HG03571 (cell line): Measurements from ENCODE around the gene EXOC3L2.
"Not testable (repeated sequence)": the region's sequence is repeated elsewhere in the genome, so short reads cannot be mapped to it uniquely, and the experiment has no call there.

Experiments used
- ATAC-seq: cut with Tn5 transposase; IDR thresholded peaks from one replicate; pipeline ENCODE4 v1.9.1; 2021; ENCODE audit not compliant: unreplicated experiment

The EXOC3L2 gene

DNA sequence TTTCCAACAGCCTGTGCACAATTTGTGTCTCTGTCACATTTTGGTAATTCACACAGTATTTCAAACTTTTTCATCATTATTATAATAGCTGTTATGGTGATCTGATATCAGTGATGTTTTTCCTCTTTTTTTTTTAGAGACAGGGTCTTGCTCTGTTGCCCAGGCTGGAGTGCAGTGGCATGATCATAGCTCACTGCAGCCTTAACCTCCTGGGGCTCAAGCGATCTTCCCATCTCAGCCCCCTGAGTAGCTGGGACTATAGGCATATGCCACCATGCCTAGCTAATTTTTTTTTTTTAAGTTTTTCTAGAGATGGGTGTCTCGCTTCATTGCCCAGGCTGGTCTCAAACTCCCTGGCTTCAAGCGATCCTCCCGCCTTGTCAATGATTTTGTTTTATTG, 11.6 kb upstream of the EXOC3L2 start:
- no peak for ATAC-seq

DNA sequence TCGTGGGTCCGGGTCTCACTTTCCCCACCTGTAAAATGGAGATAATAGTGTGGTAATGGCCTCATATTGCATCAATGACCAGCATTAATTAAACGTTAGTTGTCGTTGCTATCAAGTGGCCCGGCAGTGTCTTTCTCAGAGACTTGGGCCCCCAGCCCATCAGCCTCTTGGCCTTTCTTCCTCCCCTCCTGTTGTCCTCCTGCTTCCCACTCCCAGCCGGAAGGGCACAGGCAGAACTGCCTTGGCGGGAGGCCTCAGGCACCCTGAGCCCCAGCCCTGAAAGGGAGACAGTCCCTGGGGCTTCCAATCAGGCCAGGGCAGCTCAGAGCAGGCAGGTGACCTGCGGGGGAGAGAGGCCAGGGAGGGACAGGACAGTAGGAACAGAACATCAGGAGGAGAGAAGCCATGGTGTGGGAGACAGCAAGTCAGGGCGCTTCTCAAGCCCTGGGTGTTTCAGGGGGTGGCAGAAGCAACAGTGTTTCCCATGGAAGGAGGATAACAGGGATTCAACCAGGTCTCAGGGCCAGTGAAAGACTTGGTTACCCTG, 10.5 kb upstream of the EXOC3L2 start:
- no peak for ATAC-seq

DNA sequence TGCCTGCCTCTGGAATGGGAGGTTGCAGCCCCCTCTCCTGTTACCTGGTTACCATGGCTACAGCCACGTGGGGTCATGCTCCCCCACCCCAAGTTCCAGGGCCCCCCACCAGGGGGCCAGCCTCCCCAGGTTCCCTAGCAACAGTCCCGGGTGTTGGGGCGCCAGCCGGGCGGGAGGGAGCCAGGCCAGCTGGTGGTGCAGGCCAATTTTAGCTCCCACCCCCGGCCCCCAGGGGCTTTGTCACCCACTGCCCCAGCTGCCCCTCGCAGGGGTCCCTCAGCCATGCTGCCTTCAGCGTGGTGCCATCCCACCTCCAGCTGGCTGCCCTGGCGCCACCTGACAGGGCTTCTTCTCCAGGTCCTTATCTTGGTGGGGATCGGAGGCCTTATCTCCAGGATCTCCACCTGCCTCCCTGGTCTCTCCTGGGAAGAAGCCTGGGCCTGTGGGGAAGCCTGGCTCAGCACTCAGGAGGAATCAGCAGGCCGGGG, 8.9 kb upstream of the EXOC3L2 start:
- no peak for ATAC-seq

DNA sequence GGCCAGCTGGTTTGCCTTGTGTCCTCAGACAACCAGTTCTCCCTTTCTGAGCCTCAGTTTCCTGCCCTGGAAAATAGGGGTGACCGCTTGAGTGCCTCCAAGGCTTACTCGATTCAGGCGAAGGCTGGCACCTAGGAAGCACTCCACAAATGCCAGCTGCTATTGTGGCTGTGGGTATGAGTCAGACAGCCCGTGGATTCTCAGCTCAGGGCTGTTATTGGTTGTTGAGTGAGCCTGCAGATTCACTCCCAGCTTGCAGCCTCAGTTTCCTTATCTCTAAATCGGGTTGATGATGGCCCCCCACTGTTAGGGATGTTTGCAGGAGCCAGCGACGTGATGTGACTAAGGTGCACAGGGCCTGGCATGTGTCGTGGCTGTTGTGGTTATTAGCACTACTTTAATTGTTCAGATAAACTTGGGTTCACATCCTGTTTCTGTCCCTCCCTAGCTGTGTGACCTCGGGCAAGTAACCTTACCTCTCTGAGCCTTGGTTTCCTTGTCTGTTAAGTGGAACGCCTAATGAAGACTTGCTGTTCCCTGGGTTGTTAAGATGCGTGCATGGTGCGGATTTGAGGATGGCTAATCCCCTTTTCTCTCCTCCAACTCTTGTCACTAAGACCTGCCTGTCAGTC, 8.3 kb upstream of the EXOC3L2 start:
- no peak for ATAC-seq

DNA sequence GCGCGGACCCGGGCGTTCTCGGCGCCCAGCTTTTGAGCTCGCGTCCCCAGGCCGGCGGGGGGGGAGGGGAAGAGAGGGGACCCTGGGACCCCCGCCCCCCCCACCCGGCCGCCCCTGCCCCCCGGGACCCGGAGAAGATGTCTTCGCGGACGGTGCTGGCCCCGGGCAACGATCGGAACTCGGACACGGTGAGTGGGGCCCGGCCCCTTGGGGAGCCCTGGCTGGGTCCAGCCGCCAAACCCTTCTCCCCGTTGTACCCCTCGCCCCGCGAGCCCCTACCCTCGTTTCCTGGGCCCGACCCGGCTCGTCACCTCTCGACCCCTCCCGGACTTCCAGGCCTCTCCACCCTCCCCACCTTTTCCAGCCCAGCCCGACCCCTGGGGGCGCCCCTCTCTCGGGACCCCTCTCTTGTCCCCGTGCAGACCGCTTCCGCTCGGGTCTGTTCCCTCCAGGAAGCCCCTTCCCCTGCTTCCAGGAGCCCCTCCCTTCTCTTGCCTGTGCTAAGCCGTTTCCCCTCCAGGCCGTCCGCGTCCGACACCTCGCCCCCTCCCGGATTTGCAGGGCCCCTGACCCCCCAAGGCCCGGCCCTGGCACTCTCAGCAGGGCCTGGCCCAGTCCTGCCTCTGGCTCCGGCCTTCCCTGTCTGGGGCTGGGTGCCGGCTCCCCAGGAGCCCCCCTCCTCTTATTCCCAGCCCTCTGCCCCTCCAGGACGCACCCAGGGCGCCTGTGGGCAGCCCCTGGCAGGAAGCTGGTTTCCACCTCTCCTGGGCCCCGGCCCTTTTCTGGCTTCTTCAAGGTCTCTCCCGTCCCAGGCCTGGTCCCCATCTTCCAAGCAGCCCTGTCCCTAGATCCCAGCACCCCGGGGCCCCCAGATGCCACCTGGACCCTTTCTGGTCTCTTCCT, 6.5 kb upstream of the EXOC3L2 start:
- no peak for ATAC-seq

DNA sequence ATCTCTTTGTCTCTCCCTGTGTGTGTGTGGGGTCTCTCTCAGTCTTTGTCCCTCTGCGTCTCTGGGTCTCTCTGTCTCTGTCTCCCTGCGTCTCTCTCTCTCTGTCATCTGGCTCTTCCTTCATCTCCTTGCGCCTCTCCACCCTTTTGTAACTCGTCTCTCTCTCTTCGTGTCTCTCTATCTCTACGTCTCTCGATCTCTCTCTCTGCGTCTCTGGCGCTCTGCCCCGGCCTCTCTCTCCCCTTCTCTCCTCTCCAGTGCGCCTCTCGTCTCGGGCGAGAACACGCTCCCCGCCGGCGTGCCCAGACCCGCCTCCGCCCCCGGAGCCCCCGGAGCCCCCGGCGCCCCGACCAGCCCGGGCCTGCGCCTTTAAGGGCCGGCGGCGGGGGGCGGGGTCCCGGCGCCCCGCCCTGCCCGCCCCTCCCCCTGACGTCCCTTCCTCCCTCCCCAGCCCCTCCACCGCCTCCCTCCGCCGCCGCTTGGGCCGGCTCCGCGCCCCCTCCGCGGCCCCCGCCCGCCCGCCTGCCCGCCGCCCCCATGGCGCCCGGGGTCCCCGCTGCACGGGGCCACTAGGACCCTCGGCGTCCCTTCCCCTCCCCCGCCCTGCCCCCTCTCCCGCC, 5.7 kb upstream of the EXOC3L2 start, which contains the start of gene MARK4:
Gene MARK4 (plus strand): TSS at position 440 of the 620 bp plus-strand sequence. CDS start 318 bp downstream, outside the sequence.
- ATAC-seq: no peak

DNA sequence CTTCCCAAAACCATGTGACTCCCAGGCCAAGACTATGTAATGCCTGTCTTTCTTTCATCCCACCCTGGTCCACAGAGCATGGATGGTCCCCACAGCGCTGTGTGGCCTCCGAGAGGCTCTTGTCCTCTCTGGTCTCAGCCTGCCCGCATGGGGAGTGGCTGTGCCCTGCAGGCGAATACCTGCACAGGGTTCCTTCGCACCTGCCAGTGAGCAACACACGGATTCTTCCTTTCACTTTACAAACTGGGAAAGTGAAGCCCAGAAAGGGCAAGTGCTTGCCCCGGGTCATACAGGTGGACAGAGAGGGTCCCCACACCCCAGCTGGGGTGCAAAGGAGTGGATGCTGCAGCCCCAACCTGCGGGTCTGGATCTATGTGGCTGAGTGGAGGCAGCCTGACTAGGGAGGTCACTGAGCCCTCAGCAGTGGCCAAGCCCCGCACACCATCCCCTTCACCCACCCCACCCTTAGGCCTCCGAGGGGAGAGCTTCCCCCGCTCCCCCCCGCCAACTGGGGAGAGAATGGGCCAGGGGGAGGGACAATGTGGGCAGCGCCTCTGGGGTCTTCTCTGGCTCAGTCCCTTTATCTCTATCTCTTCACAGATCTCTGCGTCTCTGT, 5.1 kb upstream of the EXOC3L2 start:
- ATAC-seq: no peak

DNA sequence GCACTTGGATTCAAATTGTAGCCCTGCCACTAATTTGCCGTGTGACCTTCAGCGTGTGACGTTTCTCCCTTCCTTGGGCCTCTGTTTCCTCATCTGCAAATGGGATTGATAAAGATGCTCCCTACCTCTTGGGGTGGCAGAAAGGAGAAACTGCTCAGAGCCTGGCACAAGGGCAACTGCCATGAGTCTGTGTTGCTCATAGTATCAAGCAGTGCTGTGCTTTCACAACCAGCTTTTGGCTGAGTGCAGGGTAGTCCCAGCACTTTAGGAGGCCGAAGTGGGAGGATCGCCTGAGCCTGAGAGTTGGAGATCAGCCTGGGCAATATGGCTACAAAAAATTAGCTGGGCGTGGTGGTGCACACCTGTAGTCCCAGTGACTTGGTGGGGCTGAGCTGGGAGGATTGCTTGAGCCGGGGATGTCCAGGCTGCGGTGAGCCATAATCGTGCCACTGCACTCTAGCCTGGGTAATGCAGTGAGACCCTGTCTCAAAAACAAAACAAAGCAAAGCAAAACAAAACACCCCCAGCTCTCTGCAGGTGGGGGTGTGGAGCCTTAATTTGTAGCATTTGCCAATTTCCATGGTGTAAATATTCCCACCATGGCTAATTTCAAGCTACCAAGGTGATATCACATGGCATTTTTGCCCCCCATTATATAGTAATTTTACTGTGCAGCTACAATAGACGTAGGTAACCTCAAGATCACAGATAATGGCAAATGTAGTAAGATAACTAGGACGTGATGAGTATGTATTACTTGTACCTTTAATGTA, 4.2 kb upstream of the EXOC3L2 start:
- no peak for ATAC-seq

DNA sequence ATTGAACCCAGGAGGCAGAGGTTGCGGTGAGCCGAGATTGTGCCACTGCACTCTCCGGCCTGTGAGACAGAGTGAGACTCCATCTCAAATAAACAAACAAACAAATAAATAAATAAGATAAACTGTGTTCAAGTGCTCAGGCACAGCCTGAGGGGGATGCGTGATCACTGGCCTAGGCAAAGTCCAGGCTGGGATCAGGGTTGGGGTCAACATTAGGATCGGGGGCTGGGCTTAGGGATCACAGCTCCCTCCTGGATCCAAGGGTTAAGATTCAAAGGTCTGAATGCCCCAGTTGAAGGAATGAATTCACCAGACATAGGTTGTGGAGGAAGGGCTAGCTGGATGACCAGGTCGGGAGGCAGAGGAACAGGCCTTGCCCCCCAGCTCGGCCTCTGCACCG, 1.9 kb upstream of the EXOC3L2 start:
- no peak for ATAC-seq

DNA sequence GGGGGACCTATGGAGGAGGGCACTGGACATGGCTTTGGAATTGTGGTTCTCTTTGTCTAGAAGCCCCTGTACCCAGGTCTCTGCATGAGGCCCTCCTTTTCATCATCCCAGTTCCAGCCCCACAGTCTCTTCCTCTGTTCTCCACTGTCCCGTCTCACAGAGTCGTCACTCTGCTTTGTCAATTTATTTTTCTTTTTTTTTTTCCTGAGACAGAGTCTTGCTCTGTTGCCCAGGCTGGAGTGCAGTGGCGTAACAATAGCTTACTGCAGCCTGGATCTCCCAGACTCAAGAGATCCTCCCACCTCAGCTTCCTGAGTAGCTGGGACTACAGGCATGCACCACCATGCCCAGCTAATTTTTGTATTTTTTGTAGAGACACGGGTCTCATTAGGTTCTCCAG, 619 bp upstream of the EXOC3L2 start:
- no peak for ATAC-seq

DNA sequence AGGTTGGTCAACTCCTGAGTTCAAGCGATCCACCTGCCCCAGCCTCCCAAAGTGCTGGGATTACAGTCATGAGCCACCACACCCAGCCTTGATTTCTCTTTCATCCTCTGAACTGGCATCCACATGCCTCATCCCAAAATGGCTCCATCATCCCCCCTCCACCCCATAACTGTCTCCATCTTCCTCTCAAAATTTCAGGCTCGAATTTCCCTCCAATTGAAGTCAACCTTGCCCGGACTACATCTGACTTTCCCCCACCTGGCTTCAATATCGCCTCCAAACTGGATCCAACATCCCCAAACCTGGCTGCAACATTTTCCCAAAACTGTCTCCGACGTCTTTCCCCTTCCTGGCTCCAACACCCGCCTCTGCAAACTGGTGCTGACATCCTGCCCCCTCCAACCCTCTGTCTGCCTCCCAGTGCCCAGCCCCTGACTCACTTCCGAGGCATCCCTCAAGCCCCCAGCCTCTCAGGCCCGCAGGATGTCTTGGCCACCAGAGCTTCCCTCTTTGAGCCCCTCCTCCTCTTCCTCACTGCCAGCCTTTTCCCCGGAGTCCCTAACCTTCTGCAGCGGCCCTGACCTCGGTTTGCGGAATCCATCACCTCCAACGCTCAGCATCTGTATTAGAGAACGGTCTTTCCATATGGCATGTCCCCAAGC, 943 bp downstream of the EXOC3L2 start:
- no peak for ATAC-seq

DNA sequence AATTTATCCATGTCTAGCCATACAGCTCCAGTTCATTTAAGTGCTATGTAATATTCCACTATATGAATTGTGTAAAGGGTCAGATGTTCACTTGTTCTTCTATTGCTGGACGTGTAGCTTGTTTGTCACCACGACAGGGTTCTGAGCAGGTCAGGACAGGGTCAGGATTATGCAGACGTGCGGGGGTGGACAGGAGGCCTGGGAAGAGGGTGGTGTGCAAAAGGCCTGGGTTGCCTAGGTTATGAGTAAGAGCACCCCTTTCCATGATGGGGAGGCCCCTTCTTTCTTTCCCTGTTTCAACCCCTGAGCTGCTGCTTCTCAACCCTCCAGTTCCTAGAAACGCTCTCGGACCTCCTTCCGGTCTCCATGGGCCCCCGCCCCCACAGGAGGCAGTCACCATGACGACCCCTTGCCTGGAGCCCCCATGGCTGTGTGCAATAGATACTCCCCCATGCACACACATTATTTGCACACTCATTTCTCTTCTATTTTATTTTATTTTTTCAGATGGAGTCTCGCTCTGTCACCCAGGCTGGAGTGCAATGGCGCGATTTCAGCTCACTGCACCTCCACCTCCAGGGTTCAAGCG, 2.0 kb downstream of the EXOC3L2 start:
- no peak for ATAC-seq

DNA sequence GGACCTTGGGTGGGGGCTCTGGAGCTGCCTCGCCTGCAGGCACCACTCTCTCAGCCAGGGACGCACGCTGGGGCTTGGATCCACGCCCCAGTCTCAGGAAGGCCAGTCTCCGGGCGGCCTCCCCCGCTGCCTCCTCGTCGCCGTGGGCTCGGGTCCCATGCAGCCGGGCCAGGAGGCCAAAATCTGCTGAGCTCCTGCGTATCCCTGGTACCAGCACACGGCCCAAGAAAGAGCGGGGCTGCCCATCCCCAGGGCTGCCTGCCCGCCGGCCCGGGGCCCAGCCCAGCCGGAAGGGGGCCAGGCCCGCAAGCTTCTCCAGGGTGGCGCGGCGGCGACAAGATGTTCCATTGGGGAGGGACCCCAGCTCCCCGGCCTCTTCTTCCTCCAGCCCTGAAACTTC, 6.7 kb downstream of the EXOC3L2 start:
- ATAC-seq: no peak

DNA sequence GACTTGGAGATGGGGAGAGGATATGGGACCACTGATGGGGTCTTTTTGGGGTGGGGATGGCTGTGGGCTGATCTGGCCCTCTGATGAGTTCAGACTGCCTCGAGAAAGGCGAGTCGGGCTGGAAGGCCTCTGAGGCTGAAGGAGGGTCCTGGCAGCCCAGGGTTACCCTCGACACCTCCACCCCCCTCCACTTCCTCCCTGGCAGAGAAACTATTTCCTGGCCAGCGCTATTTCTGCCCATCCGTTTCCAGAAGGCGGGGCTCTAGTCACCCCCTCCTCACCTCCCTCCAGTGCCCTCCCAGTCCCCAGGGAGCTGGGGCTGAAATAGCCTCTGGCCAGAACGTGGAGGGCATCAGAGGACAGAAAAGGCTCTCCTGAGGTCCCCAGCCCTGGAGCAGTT, 9.7 kb downstream of the EXOC3L2 start:
- ATAC-seq: no peak

DNA sequence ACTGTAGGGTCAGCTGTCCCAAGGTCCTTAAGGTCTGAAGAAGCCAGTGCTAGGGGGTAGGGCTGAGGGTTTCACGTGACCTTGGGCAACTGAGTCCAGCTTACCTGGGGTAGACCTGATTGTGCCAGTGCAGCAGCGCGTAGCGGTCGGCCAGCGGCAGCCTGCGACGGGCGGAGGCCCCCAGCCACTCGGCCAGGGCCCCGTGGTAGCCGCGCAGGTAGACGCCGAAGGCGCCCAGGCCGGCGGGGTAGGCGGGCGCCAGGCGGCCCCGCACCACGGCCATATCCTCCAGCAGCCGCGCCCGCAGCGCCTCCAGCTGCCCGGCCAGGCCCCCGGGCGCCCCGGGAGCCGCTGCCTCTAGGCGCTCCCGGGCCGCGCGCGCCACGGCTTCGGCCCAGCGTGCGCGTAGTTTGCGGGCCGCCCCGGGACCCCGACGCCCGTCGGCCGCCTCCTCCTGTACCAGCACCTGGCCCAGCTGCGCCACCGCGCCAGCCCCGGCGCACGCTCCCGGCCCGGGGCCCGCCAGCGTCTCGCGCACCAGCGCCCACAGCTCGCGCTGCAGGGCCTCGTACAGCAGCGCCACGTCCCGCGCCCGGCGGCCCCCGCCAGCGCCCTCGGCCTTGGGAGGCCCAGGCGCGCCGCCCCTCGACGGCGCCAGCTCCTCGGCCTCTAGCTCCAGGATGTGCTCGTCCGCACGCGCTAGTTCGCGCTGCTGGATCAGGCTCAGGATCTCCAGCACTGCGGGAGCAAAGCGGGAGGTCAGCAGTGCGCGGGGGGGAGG, 10.9 kb downstream of the EXOC3L2 start:
- ATAC-seq: no peak

DNA sequence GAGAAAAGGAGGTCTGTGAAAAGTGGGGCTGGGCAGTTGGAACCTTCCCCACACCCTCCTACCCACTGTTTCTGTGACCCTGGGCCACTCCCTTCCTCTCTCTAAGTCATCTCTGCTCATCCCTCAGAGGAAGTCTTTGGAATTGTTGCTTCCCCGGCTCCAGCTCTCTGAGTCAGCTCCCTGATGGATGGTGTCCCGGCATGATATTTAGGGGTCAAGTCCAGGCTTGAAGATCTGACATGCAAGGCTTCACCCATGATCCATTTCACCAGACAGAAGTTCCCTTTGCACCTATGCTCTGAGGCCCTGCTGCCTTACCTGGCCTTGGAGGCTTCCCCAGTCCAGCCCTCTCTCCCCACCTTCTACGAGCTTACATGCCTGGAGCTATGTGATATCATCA, 13.3 kb downstream of the EXOC3L2 start:
- no peak for ATAC-seq

DNA sequence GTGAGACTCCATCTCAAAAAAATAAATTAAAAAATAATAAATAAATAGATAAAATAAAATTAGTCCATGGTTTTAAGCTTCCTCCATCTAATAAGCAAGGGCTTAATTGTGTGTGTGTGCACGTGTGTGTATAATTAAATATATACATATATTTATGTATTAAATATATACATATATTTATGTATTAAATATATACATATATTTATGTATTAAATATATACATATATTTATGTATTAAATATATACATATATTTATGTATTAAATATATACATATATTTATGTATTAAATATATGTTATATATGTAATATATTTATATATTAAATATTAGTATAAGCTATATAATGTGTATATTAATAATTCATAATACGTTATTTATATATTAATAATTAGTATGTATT, 16.2 kb downstream of the EXOC3L2 start:
- ATAC-seq: not testable (repeated sequence)

DNA sequence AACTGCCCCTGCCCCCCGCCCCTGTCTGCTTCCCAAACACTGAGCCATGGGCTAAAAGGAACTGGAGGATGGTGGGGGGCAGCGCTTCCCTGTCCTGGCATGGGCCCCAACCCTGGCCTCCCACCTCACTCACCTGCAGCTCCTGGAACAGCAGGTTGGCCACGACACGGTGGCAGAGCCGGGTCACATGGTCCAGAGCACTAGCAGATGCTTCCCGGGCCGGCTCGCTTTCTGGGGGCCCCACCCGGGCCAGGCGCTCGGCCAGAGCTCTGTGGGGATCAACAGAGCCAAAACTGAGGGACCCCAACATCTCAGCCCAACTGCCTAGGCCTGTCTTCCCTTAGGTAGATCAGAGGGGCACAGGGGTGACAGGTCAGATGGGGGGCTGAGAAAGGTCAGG, 20.6 kb downstream of the EXOC3L2 start:
- ATAC-seq: no peak

DNA sequence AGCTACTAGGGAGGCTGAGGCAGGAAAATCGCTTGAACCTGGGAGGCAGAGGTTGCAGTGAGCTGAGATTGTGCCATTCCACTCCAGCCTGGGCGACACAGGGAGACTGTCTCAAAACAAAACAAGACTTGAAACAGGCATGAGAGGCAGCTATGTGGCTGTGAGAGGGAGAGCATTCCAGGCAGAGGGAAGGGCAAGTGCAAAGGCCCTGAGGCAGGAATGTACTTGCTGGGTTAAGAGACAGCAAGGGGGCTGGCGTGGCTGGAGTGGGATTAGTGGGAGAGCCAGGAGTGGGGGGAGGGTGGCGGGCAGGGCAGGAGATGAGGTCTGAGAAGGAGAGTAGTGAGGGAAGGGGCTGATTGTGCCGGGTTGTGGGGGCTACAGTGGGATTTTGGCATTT, 21.3 kb downstream of the EXOC3L2 start:
- ATAC-seq: no peak
